ENCODE results near the gene CD200R1. TPM values are rescaled to one million over a fixed set of nuclear protein-coding genes. Genes with fewer than 3 reads are reported as not detected.

The CD200R1 gene
- total RNA-seq, 2 experiments from 2014 or later, result 4.0 to 4.7 TPM

DNA sequence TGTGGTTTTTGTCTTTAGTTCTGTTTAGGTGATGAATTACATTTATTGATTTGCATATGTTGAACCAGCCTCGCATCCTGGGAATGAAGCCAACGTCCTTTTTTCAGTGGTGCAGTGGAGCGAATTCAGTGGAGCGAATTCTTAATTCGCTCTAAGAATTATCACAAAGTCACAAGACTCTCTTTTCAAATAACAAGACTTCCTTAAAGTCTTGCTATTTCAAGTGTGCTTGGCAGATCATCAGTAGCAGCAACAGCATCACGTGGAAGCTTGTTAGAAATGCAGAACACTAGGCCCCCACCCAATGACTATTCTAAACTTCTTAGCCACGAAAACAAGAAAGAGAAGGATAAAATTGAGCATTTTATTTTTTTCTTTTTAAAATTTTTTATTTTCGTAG, 70.1 kb downstream of the CD200R1 start:
- H3K4me1 ChIP-seq (ENCODE audit: insufficient read depth, low read length), result no peaks in the 10 kb centered on the region
- no peak overlapping the region for H3K27ac ChIP-seq (ENCODE audit: low read depth in 1 of 2, low read length in 2 of 2)
- Mint-ChIP-seq H3K4me1 (ENCODE audit: low read depth) (peaks cover 22% of the 10 kb centered on the region), H3K9me3 (peaks cover 14% of the 10 kb centered on the region), H3K27ac (no peak overlapping the region), H3K36me3 (ENCODE audit: low read depth) (peaks cover 1% of the 10 kb centered on the region), H3K27me3 (no peaks in the 10 kb centered on the region), H3K4me3 (no peak overlapping the region)
- H3K36me3 ChIP-seq (ENCODE audit: insufficient read depth, low read length), result no peaks in the 10 kb centered on the region
- ATAC-seq (ENCODE audit: poor library complexity) (no peak), DNase-seq (no peak)
- ChIA-PET POLR2A (no interaction called here), CTCF (no interaction called here)
- no peaks in the 10 kb centered on the region for H3K27me3 ChIP-seq (ENCODE audit: control insufficient read depth in 1 of 2, insufficient read depth in 2 of 2, low read length in 2 of 2)
- H3K4me3 ChIP-seq (ENCODE audit: low read length), result no peak overlapping the region
- peaks cover 0 to 11% of the 10 kb centered on the region in 2 experiments for H3K9me3 ChIP-seq (ENCODE audit: control insufficient read depth in 1 of 2, insufficient read depth in 1 of 2, low read length in 2 of 2)
- intact Hi-C loops (cut with DNase I, micrococcal nuclease), result no loop called here
- TF ChIP-seq, protein P1, sequence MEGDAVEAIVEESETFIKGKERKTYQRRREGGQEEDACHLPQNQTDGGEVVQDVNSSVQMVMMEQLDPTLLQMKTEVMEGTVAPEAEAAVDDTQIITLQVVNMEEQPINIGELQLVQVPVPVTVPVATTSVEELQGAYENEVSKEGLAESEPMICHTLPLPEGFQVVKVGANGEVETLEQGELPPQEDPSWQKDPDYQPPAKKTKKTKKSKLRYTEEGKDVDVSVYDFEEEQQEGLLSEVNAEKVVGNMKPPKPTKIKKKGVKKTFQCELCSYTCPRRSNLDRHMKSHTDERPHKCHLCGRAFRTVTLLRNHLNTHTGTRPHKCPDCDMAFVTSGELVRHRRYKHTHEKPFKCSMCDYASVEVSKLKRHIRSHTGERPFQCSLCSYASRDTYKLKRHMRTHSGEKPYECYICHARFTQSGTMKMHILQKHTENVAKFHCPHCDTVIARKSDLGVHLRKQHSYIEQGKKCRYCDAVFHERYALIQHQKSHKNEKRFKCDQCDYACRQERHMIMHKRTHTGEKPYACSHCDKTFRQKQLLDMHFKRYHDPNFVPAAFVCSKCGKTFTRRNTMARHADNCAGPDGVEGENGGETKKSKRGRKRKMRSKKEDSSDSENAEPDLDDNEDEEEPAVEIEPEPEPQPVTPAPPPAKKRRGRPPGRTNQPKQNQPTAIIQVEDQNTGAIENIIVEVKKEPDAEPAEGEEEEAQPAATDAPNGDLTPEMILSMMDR (IDR thresholded peaks at IDR 0.05), result no peak

DNA sequence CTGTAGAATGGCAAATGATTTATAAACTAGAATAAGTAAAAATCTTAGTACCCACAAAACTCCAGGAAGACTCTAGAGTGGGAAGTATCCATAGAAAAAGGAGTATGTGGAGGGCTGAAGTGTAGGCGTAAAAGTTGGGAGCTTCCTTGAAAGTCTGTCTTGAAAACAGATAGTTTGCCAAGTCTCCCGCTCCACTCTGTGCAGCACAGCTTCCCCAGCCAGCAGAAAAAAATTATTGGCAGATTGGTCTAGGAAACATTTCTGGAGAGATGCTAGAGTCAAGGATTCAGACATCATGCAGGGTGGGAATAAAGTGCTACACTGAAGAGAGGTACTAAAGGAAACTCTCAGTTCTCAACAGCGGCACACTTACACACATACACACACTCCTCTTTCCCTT, 74.8 kb downstream of the CD200R1 start:
- POLR2A ChIA-PET, result no interaction called here
- Mint-ChIP-seq H3K4me1 (ENCODE audit: low read depth) (no peaks in the 10 kb centered on the region), H3K4me3 (no peak overlapping the region), H3K36me3 (ENCODE audit: low read depth) (no peaks in the 10 kb centered on the region), H3K9me3 (peaks cover 11% of the 10 kb centered on the region), H3K27ac (no peak overlapping the region), H3K27me3 (no peaks in the 10 kb centered on the region)
- H3K27me3 ChIP-seq (ENCODE audit: control insufficient read depth in 1 of 2, insufficient read depth in 2 of 2, low read length in 2 of 2), result no peaks in the 10 kb centered on the region
- no peaks in the 10 kb centered on the region for H3K4me1 ChIP-seq (ENCODE audit: insufficient read depth, low read length)
- intact Hi-C loops (cut with DNase I, micrococcal nuclease), result no loop called here
- DNase-seq (no peak), ATAC-seq (ENCODE audit: poor library complexity) (no peak)
- TF ChIP-seq, protein P1 (IDR thresholded peaks at IDR 0.05), result no peak
- CTCF ChIA-PET, result no interaction called here
- H3K27ac ChIP-seq (ENCODE audit: low read depth in 1 of 2, low read length in 2 of 2), result no peak overlapping the region
- H3K9me3 ChIP-seq (ENCODE audit: control insufficient read depth in 1 of 2, insufficient read depth in 1 of 2, low read length in 2 of 2), result peaks cover 0 to 11% of the 10 kb centered on the region in 2 experiments
- H3K36me3 ChIP-seq (ENCODE audit: insufficient read depth, low read length), result no peaks in the 10 kb centered on the region
- H3K4me3 ChIP-seq (ENCODE audit: low read length), result no peak overlapping the region

DNA sequence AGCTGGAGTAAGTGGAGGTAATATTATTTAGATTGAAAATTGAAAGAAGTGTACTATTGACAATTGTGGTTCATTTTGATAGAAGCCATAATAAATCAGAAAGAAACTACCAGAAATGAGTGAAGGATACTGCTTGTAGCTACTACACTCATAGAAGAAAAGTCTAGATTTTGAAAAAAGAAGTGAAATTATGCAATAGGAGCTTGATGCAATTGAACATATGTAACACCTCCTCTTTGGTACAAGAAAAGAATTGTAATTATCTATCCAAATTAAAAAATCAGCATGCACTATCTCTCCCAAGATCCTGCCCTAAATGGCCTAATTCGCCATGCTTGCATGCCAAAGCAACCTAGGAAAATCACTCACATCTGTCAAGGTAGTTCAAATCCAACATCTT, 77.1 kb downstream of the CD200R1 start:
- H3K27ac ChIP-seq (ENCODE audit: low read depth in 1 of 2, low read length in 2 of 2), result no peak overlapping the region
- ChIA-PET CTCF (interaction anchor here (1.5 kb wide), 1 partner anchor 9 kb away, joined by 7 read pairs; no protein-coding TSS in a partner anchor), POLR2A (no interaction called here)
- Mint-ChIP-seq H3K27ac (no peak overlapping the region), H3K36me3 (ENCODE audit: low read depth) (no peaks in the 10 kb centered on the region), H3K27me3 (no peaks in the 10 kb centered on the region), H3K4me1 (ENCODE audit: low read depth) (no peaks in the 10 kb centered on the region), H3K9me3 (no peaks in the 10 kb centered on the region), H3K4me3 (no peak overlapping the region)
- H3K27me3 ChIP-seq (ENCODE audit: control insufficient read depth in 1 of 2, insufficient read depth in 2 of 2, low read length in 2 of 2), result no peaks in the 10 kb centered on the region
- TF ChIP-seq, protein P1 (IDR thresholded peaks at IDR 0.05), result no peak
- ATAC-seq (ENCODE audit: poor library complexity), result no peak
- no peak for DNase-seq
- H3K4me1 ChIP-seq (ENCODE audit: insufficient read depth, low read length), result no peaks in the 10 kb centered on the region
- H3K9me3 ChIP-seq (ENCODE audit: control insufficient read depth in 1 of 2, insufficient read depth in 1 of 2, low read length in 2 of 2), result peaks cover 0 to 3% of the 10 kb centered on the region in 2 experiments
- no peaks in the 10 kb centered on the region for H3K36me3 ChIP-seq (ENCODE audit: insufficient read depth, low read length)
- H3K4me3 ChIP-seq (ENCODE audit: low read length), result no peak overlapping the region
- intact Hi-C loops (cut with DNase I, micrococcal nuclease), result no loop called here
